CD4-positive, alpha-beta T cell (primary cell): ENCODE measurements around the gene ZC3H18. TPM values are rescaled to one million over a fixed set of nuclear protein-coding genes. Genes with fewer than 3 reads are reported as not detected.

Source experiments
- ATAC-seq: fragments of 200-7000 bp; cut with Tn5 transposase; one replicate; pipeline ENCODE4 v1.10.0; 2022; ENCODE audit warnings: mild to moderate bottlenecking; ENCODE audit not compliant: poor library complexity
- CTCF ChIA-PET: fragments of 350-600 bp; sonication (Branson Sonifier 250); formaldehyde crosslinking; loops from one replicate; lab custom pipeline; 2021; ENCODE audit warnings: antibody characterized with exemption, inconsistent platforms; lab: Charles Lee
- POLR2A ChIA-PET: fragments of 350-600 bp; sonication (Branson Sonifier 250); formaldehyde crosslinking; loops from one replicate; lab custom pipeline; 2021; ENCODE audit warnings: antibody characterized with exemption, inconsistent platforms; lab: Charles Lee
- DNase-seq, 14 experiments: peaks; one replicate each; pipeline ENCODE4 v3.0.0-alpha.2; 2013 to 2020; ENCODE audit warnings: mixed read lengths in 2 of 14
- H3K27ac ChIP-seq, 2 donors: one replicate each; pipeline versions ENCODE4 v1.5.1 to v1.7.0; 2013; ENCODE audit warnings: low read length in 2 of 2, low read depth in 1 of 2, mild to moderate bottlenecking in 1 of 2
- H3K27me3 ChIP-seq, 2 experiments: 1 replicate in 1 of 2; 2 replicates in 1 of 2; pipeline versions ENCODE4 v1.6.1 to v1.7.0; 2013; ENCODE audit warnings: low read length in 2 of 2, control low read depth in 1 of 2, mild to moderate bottlenecking in 1 of 2, moderate library complexity in 1 of 2; ENCODE audit not compliant: insufficient read depth in 2 of 2, control insufficient read depth in 1 of 2
- H3K36me3 ChIP-seq: one replicate; pipeline ENCODE4 v1.6.1; 2013; ENCODE audit warnings: low read length, control low read depth; ENCODE audit not compliant: insufficient read depth
- H3K4me1 ChIP-seq: one replicate; pipeline ENCODE4 v1.6.1; 2013; ENCODE audit warnings: low read length, control low read depth; ENCODE audit not compliant: insufficient read depth
- H3K4me3 ChIP-seq: one replicate; pipeline ENCODE4 v1.5.1; 2013; ENCODE audit warnings: mild to moderate bottlenecking, low read length, moderate library complexity
- H3K9me3 ChIP-seq, 2 experiments: 1 replicate in 1 of 2; 2 replicates in 1 of 2; pipeline versions ENCODE4 v1.6.1 to v1.7.0; 2013; ENCODE audit warnings: low read length in 2 of 2, mild to moderate bottlenecking in 2 of 2, control low read depth in 1 of 2, moderate library complexity in 1 of 2; ENCODE audit not compliant: control insufficient read depth in 1 of 2, insufficient read depth in 1 of 2
- H3K27ac Mint-ChIP-seq: one replicate; pipeline ENCODE4 v1.8.0; 2020; ENCODE audit warnings: mixed read lengths
- H3K27me3 Mint-ChIP-seq: one replicate; pipeline ENCODE4 v1.8.0; 2021; ENCODE audit warnings: mixed read lengths
- H3K36me3 Mint-ChIP-seq: one replicate; pipeline ENCODE4 v1.8.0; 2021; ENCODE audit warnings: low read depth, mixed read lengths
- H3K4me1 Mint-ChIP-seq: one replicate; pipeline ENCODE4 v1.8.0; 2021; ENCODE audit warnings: low read depth, mixed read lengths
- H3K4me3 Mint-ChIP-seq: one replicate; pipeline ENCODE4 v1.8.0; 2020; ENCODE audit warnings: mild to moderate bottlenecking, mixed read lengths
- H3K9me3 Mint-ChIP-seq: one replicate; pipeline ENCODE4 v1.8.0; 2020; ENCODE audit warnings: mixed read lengths
- CTCF ChIP-seq: fragments of 200-600 bp; IDR thresholded peaks from one replicate; pipeline ENCODE4 v1.8.0; 2022; ENCODE audit warnings: antibody characterized with exemption, mild to moderate bottlenecking
- intact Hi-C, 2 experiments: fragments of 100-400 bp; cut with DNase I in 1 of 2; cut with micrococcal nuclease in 1 of 2; formaldehyde crosslinking; loops; one replicate each; pipeline versions ENCODE4 v1.15.1 to v1.9.0; 2023 to 2025; cut with DNase I, micrococcal nuclease
- total RNA-seq, 174 experiments: library from RNA in 2 of 174; stranded (reverse) in 2 of 174; gene quantifications; one replicate each; pipeline ENCODE4 v1.2.3 and lab custom pipeline; 2021 to 2026

Gene ZC3H18
- total RNA-seq, 2 experiments from 2014 or later, result 92.6 to 93.7 TPM

GRCh38 chr16:88638323-88639230 lies 68.4 kb downstream of the ZC3H18 start, which contains the start of gene IL17C:
IL17C (plus strand) TSS chr16:88638572; CDS start chr16:88638642, 70 bp downstream.
- CTCF ChIA-PET, result no interaction called here
- peaks cover 70% of the 10 kb centered on the region for H3K4me1 ChIP-seq
- POLR2A ChIA-PET, result interaction anchor here (0.8 to 5.1 kb wide), 8 partner anchors 12 to 68 kb away, joined by 3 to 24 read pairs (median 4); partner anchors contain the start of gene ZC3H18
- Mint-ChIP-seq H3K4me1 (peaks cover 39% of the 10 kb centered on the region), H3K27ac (peak within 1 kb of the TSS; percentile 80), H3K27me3 (peaks cover 25% of the 10 kb centered on the region), H3K36me3 (peaks cover 13% of the 10 kb centered on the region), H3K4me3 (peak within 1 kb of the TSS; percentile 82), H3K9me3 (no peaks in the 10 kb centered on the region)
- TF ChIP-seq CTCF, result no peak
- H3K36me3 ChIP-seq, result peaks cover 6% of the 10 kb centered on the region
- peaks cover 13 to 19% of the 10 kb centered on the region in 2 experiments for H3K27me3 ChIP-seq
- ATAC-seq, result peak; percentile 12
- H3K27ac ChIP-seq, result no peak within 1 kb of the TSS
- H3K9me3 ChIP-seq, result peaks cover 0 to 27% of the 10 kb centered on the region in 2 experiments
- no peak within 1 kb of the TSS for H3K4me3 ChIP-seq
- peak in 4 of 14 experiments; percentile 28 to 69 (median 50) for DNase-seq
- intact Hi-C loops, result loop anchor here (5.0 to 10.0 kb wide), 2 partner anchors 44 to 54 kb away; no protein-coding TSS in a partner anchor

GRCh38 chr16:88639231-88640038 lies 69.2 kb downstream of the ZC3H18 start:
- intact Hi-C loops, result loop anchor here (5.0 to 10.0 kb wide), 2 partner anchors 43 to 55 kb away; no protein-coding TSS in a partner anchor
- H3K27me3 ChIP-seq, result peaks cover 13 to 19% of the 10 kb centered on the region in 2 experiments
- no peak for TF ChIP-seq CTCF
- no peak overlapping the region for H3K27ac ChIP-seq
- peaks cover 61% of the 10 kb centered on the region for H3K4me1 ChIP-seq
- peak in 1 of 14 experiments; percentile 48 for DNase-seq
- peaks cover 13% of the 10 kb centered on the region for H3K36me3 ChIP-seq
- Mint-ChIP-seq H3K9me3 (no peaks in the 10 kb centered on the region), H3K4me1 (peaks cover 39% of the 10 kb centered on the region), H3K4me3 (no peak overlapping the region), H3K27me3 (peaks cover 25% of the 10 kb centered on the region), H3K27ac (no peak overlapping the region), H3K36me3 (peaks cover 19% of the 10 kb centered on the region)
- H3K9me3 ChIP-seq, result peaks cover 0 to 27% of the 10 kb centered on the region in 2 experiments
- ATAC-seq, result no peak
- ChIA-PET POLR2A (interaction anchor here (0.6 to 5.1 kb wide), 7 partner anchors 19 to 1047 kb away, joined by 3 to 24 read pairs (median 6); partner anchors contain the start of genes CDK10 and ZC3H18), CTCF (no interaction called here)
- no peak overlapping the region for H3K4me3 ChIP-seq

GRCh38 chr16:88640039-88640495 lies 69.9 kb downstream of the ZC3H18 start:
- no peak for DNase-seq
- ChIA-PET POLR2A (interaction anchor here (0.6 to 5.1 kb wide), 3 partner anchors 61 to 1046 kb away, joined by 3 to 24 read pairs (median 7); partner anchors contain the start of genes CDK10 and ZC3H18), CTCF (no interaction called here)
- peaks cover 13% of the 10 kb centered on the region for H3K36me3 ChIP-seq
- H3K9me3 ChIP-seq, result peaks cover 0 to 27% of the 10 kb centered on the region in 2 experiments
- H3K4me1 ChIP-seq, result peaks cover 55% of the 10 kb centered on the region
- Mint-ChIP-seq H3K4me3 (peak overlapping the region; percentile 17), H3K27me3 (peaks cover 25% of the 10 kb centered on the region), H3K4me1 (peaks cover 41% of the 10 kb centered on the region), H3K27ac (peak overlapping the region; percentile 18), H3K36me3 (peaks cover 25% of the 10 kb centered on the region), H3K9me3 (no peaks in the 10 kb centered on the region)
- no peak for ATAC-seq
- TF ChIP-seq CTCF, result no peak
- intact Hi-C loops, result no loop called here
- peaks cover 13 to 19% of the 10 kb centered on the region in 2 experiments for H3K27me3 ChIP-seq
- no peak overlapping the region for H3K27ac ChIP-seq
- H3K4me3 ChIP-seq, result no peak overlapping the region
